ENCODE results near the gene PLEKHG3. TPM values are rescaled to one million over a fixed set of nuclear protein-coding genes. Genes with fewer than 3 reads are reported as not detected.

The PLEKHG3 gene
- total and polyA plus RNA-seq, 2 of the 13 experiments (the other 11 are each of a cell fraction or from before 2014, with no cell fraction given): 7.1 to 9.8 TPM

DNA sequence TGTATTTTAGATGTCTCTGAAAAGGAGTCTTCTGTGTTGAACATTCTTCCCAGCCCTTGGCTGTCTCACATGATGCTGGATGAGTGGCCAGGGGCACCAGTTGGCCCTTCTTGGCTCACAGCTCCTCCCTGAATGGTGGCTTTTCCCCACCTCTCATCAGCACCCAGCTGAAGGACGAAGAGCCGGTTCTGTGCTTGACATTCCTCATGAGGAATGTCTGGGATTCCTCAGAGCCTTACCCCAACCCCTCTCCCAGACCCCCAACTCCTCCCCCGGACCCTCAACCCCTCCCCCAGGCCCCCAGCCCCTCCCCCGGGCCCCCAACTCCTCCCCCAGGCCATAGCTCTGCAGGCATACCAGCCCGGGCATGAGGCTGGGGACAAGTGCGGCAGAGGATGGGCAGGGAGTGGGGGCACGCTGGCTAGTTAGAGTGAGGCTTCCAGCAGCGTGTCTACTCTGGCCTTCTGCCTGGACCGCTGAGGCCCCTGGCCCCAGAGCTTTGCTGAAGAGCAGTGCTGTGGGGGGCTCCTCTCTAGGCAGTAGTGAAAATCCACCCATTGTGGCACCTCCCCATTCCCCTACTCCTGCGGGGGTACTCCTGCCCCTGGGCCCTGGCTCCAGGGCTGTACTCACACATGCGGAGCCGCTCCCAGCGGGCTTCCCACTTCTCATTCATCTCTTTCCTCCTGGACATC lies 64.3 kb downstream of the PLEKHG3 start:
- POLR2A ChIA-PET: no interaction called here
- no TSS peak for BruUV-seq (replicated peaks)
- ATAC-seq (no peak), DNase-seq (ENCODE audit: low spot score) (no peak), FAIRE-seq (no peak)
- in situ Hi-C loops (cut with HindIII; ENCODE audit: extremely low pct_ligation_motif_present, low pct_unique_long_range_greater_than_20kb): no loop called here
- H3K79me2 ChIP-seq (ENCODE audit: insufficient read depth, low read length): no peaks in the 10 kb centered on the region
- intact Hi-C loops (cut with micrococcal nuclease; ENCODE audit: unreplicated experiment): no loop called here
- H4K20me1 ChIP-seq (ENCODE audit: insufficient read depth, low read length): no peaks in the 10 kb centered on the region
- H3K27me3 ChIP-seq (ENCODE audit: control insufficient read depth in 1 of 2, insufficient read depth in 2 of 2, low read length in 2 of 2): peaks cover 4 to 23% of the 10 kb centered on the region in 2 experiments; a peak in 4 of 5 replicates
- WGBS (ENCODE audit: low lambda C conversion rate): 18% methylated on average over 8 of the region's 13 CpGs
- H3K4me2 ChIP-seq (ENCODE audit: low read depth, low read length): no peak overlapping the region
- H3K4me1 ChIP-seq (ENCODE audit: insufficient read depth, low read length): peaks cover 20% of the 10 kb centered on the region
- H3K36me3 ChIP-seq (replicated peaks in 1 of 2; ENCODE audit: control insufficient read depth in 1 of 2, insufficient read depth in 2 of 2, low read length in 2 of 2): no peaks in the 10 kb centered on the region
- no peak overlapping the region for H3K4me3 ChIP-seq (replicated peaks in 1 of 3; ENCODE audit: insufficient read depth in 1 of 3, low read depth in 2 of 3, low read length in 3 of 3)
- TF ChIP-seq, protein P1, sequence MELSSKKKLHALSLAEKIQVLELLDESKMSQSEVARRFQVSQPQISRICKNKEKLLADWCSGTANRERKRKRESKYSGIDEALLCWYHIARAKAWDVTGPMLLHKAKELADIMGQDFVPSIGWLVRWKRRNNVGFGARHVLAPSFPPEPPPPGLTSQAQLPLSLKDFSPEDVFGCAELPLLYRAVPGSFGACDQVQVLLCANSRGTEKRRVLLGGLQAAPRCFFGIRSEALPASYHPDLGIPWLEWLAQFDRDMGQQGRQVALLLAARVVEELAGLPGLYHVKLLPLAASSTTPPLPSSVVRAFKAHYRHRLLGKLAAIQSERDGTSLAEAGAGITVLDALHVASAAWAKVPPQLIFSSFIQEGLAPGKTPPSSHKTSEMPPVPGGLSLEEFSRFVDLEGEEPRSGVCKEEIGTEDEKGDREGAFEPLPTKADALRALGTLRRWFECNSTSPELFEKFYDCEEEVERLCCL (CRISPR knock-in tag; IDR thresholded peaks at IDR 0.05; ENCODE audit: borderline replicate concordance): no peak
- no peak for TF ChIP-seq ZNF773 (CRISPR knock-in tag; IDR thresholded peaks at IDR 0.05; ENCODE audit: borderline replicate concordance)
- TF ChIP-seq ZNF33B (CRISPR knock-in tag; IDR thresholded peaks at IDR 0.05): no peak
- TF ChIP-seq EED (CRISPR knock-in tag; IDR thresholded peaks at IDR 0.05): no peak
- TF ChIP-seq U2AF2 (IDR thresholded peaks at IDR 0.05; ENCODE audit: low read depth, low read length): no peak
- no peak for TF ChIP-seq ZNF30 (CRISPR knock-in tag; IDR thresholded peaks at IDR 0.05)
- TF ChIP-seq, protein P2, sequence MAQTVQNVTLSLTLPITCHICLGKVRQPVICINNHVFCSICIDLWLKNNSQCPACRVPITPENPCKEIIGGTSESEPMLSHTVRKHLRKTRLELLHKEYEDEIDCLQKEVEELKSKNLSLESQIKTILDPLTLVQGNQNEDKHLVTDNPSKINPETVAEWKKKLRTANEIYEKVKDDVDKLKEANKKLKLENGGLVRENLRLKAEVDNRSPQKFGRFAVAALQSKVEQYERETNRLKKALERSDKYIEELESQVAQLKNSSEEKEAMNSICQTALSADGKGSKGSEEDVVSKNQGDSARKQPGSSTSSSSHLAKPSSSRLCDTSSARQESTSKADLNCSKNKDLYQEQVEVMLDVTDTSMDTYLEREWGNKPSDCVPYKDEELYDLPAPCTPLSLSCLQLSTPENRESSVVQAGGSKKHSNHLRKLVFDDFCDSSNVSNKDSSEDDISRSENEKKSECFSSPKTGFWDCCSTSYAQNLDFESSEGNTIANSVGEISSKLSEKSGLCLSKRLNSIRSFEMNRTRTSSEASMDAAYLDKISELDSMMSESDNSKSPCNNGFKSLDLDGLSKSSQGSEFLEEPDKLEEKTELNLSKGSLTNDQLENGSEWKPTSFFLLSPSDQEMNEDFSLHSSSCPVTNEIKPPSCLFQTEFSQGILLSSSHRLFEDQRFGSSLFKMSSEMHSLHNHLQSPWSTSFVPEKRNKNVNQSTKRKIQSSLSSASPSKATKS (CRISPR knock-in tag; IDR thresholded peaks at IDR 0.05): no peak
- TF ChIP-seq AHR (CRISPR knock-in tag; IDR thresholded peaks at IDR 0.05): no peak
- TF ChIP-seq FOXO1 (CRISPR knock-in tag; IDR thresholded peaks at IDR 0.05): no peak
- no peak for TF ChIP-seq RXRA (CRISPR knock-in tag; IDR thresholded peaks at IDR 0.05)
- TF ChIP-seq ZNF670 (CRISPR knock-in tag; IDR thresholded peaks at IDR 0.05; ENCODE audit: borderline replicate concordance): no peak
- no peak for TF ChIP-seq GPN1 (CRISPR knock-in tag; IDR thresholded peaks at IDR 0.05; ENCODE audit: borderline replicate concordance)
- TF ChIP-seq, protein P3, sequence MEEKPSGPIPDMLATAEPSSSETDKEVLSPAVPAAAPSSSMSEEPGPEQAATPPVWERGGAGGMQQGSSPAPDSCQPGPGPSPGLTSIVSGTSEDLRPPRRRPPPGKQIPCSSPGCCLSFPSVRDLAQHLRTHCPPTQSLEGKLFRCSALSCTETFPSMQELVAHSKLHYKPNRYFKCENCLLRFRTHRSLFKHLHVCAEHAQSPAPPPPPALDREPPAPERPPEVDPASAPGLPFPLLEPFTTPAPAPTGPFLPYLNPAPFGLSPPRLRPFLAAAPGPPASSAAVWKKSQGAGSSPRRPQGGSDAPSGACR (CRISPR knock-in tag; IDR thresholded peaks at IDR 0.05): no peak
- no peak for TF ChIP-seq POLR2A (IDR thresholded peaks at IDR 0.05; ENCODE audit: insufficient read depth in 1 of 2, low read depth in 2 of 2, low read length in 2 of 2)
- no peak for TF ChIP-seq ZBTB1 (CRISPR knock-in tag; IDR thresholded peaks at IDR 0.05; ENCODE audit: borderline replicate concordance)
- no peak for TF ChIP-seq NFRKB (IDR thresholded peaks at IDR 0.05)
- TF ChIP-seq ZFP36 (IDR thresholded peaks at IDR 0.05; ENCODE audit: borderline replicate concordance, low read depth, low read length, partially characterized antibody): no peak
- no peak for TF ChIP-seq KMT2B (CRISPR knock-in tag; IDR thresholded peaks at IDR 0.05)
- no peak for TF ChIP-seq ZNF44 (CRISPR knock-in tag; IDR thresholded peaks at IDR 0.05)
- no peak overlapping the region for H2AFZ ChIP-seq (ENCODE audit: low read length)
- no peak overlapping the region for H3K27ac ChIP-seq (ENCODE audit: extremely low read length, insufficient read depth, low read length)
- CTCF ChIA-PET (ENCODE audit: low intra/inter-chr PET ratio, low total read pairs): no interaction called here
- H3K9ac ChIP-seq (ENCODE audit: insufficient read depth, low read depth, low read length): no peak overlapping the region
- no peaks in the 10 kb centered on the region for H3K9me3 ChIP-seq (ENCODE audit: low read length)
